ENCODE data around the gene PEA15. TPM values are rescaled to one million over a fixed set of nuclear protein-coding genes. Genes with fewer than 3 reads are reported as not detected.

PEA15 gene
- total and polyA plus RNA-seq, 4 donors = 76.0 to 261 (median 136) TPM

- no peak overlapping the region for H3K27ac ChIP-seq (ENCODE audit: low read depth in 1 of 2, low read length in 1 of 2)
- H3K4me3 ChIP-seq = no peak overlapping the region
- DNase-seq = no peak
- H3K4me1 ChIP-seq (ENCODE audit: control insufficient read depth in 5 of 5, insufficient read depth in 5 of 5, low read length in 5 of 5) = no peaks in the 10 kb centered on the region
- H3K9me3 ChIP-seq (ENCODE audit: control insufficient read depth in 4 of 4, insufficient read depth in 3 of 4, low read length in 3 of 4) = no peaks in the 10 kb centered on the region
- H3K36me3 ChIP-seq (ENCODE audit: control insufficient read depth in 4 of 4, insufficient read depth in 4 of 4, low read length in 4 of 4) = no peaks in the 10 kb centered on the region
- 91 to 95% methylated on average over 4 of the region's 4 CpGs for WGBS, 2 donors
- H3K27me3 ChIP-seq (ENCODE audit: control insufficient read depth in 3 of 3, insufficient read depth in 3 of 3, low read length in 2 of 3) = no peaks in the 10 kb centered on the region
- no peak for TF ChIP-seq CTCF (IDR thresholded peaks at IDR 0.05; ENCODE audit: control extremely low read depth, extremely low read depth)
- ATAC-seq (ENCODE audit: insufficient read depth, low FRiP score) = no peak
- no peak overlapping the region for H3K9ac ChIP-seq (ENCODE audit: insufficient read depth in 1 of 2, low read length in 2 of 2)
Measured at GRCh38 chr1:160179336-160179735, 25.8 kb upstream of the PEA15 start.

DNA sequence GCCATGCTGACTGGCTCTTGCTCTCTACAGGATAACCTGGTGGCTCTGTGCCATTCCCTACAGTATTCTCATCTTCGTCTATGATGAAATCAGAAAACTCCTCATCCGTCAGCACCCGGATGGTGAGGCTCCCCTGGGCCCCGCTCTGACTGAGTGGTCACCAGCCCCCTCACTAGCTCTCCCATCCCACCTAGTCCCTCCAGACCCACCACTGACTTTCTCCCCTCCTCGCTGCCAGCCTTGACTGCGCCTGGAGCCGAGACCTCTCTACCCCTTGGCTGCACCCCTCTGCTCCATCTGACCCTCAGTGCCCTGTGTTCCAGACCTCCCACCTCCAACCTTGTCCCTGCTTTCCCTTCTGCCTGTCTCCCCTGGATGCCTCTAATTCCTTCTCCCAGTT is 18.9 kb upstream of the PEA15 start:
- ATAC-seq (ENCODE audit: insufficient read depth, low FRiP score) (no peak), DNase-seq (no peak)
- Histone ChIP-seq H3K36me3 (ENCODE audit: control insufficient read depth in 4 of 4, insufficient read depth in 4 of 4, low read length in 4 of 4) (no peaks in the 10 kb centered on the region), H3K27me3 (ENCODE audit: control insufficient read depth in 3 of 3, insufficient read depth in 3 of 3, low read length in 2 of 3) (no peaks in the 10 kb centered on the region), H3K4me3 (no peak overlapping the region), H3K4me1 (ENCODE audit: control insufficient read depth in 5 of 5, insufficient read depth in 5 of 5, low read length in 5 of 5) (peaks cover 0 to 10% (median 2%) of the 10 kb centered on the region in 5 donors), H3K9ac (ENCODE audit: insufficient read depth in 1 of 2, low read length in 2 of 2) (no peak overlapping the region), H3K9me3 (ENCODE audit: control insufficient read depth in 4 of 4, insufficient read depth in 3 of 4, low read length in 3 of 4) (no peaks in the 10 kb centered on the region), H3K27ac (ENCODE audit: low read depth in 1 of 2, low read length in 1 of 2) (no peak overlapping the region)
- TF ChIP-seq CTCF (IDR thresholded peaks at IDR 0.05; ENCODE audit: control extremely low read depth, extremely low read depth) = no peak
- 90 to 97% methylated on average over 7 of the region's 7 CpGs for WGBS, 2 donors

DNA sequence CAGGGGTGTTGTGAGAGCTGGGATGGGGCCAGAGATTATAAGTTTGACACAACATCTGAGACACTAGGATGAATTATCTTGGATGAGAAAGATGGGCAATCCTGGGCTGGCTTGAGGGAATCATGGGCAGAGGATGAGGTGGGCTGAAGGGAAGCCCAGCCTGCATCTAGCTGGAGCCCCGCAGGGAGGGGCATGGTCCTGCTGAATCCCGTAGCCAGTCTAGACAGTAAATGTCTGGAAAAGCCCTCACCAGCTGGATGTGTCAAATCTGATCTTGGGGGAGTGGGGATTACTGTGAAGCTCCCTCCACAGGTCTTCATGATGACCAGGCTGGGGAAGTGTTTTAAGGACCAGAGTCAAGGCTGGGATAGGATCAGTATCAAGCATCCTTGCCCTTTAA is 18.5 kb upstream of the PEA15 start:
- Histone ChIP-seq H3K4me1 (ENCODE audit: control insufficient read depth in 5 of 5, insufficient read depth in 5 of 5, low read length in 5 of 5) (peaks cover 0 to 10% (median 2%) of the 10 kb centered on the region in 5 donors), H3K4me3 (no peak overlapping the region), H3K36me3 (ENCODE audit: control insufficient read depth in 4 of 4, insufficient read depth in 4 of 4, low read length in 4 of 4) (no peaks in the 10 kb centered on the region), H3K9ac (ENCODE audit: insufficient read depth in 1 of 2, low read length in 2 of 2) (no peak overlapping the region), H3K27me3 (ENCODE audit: control insufficient read depth in 3 of 3, insufficient read depth in 3 of 3, low read length in 2 of 3) (no peaks in the 10 kb centered on the region), H3K27ac (ENCODE audit: low read depth in 1 of 2, low read length in 1 of 2) (no peak overlapping the region), H3K9me3 (ENCODE audit: control insufficient read depth in 4 of 4, insufficient read depth in 3 of 4, low read length in 3 of 4) (no peaks in the 10 kb centered on the region)
- TF ChIP-seq CTCF (IDR thresholded peaks at IDR 0.05; ENCODE audit: control extremely low read depth, extremely low read depth) = no peak
- DNase-seq (no peak), ATAC-seq (ENCODE audit: insufficient read depth, low FRiP score) (no peak)
- WGBS, 2 donors = 78 to 82% methylated on average over 2 of the region's 2 CpGs

GRCh38 chr1:160187407-160187806 is 17.8 kb upstream of the PEA15 start:
- H3K4me3 ChIP-seq = no peak overlapping the region
- no peak for TF ChIP-seq CTCF (IDR thresholded peaks at IDR 0.05; ENCODE audit: control extremely low read depth, extremely low read depth)
- no peak overlapping the region for H3K9ac ChIP-seq (ENCODE audit: insufficient read depth in 1 of 2, low read length in 2 of 2)
- no peak for DNase-seq
- no peak overlapping the region for H3K27ac ChIP-seq (ENCODE audit: low read depth in 1 of 2, low read length in 1 of 2)
- no peaks in the 10 kb centered on the region for H3K36me3 ChIP-seq (ENCODE audit: control insufficient read depth in 4 of 4, insufficient read depth in 4 of 4, low read length in 4 of 4)
- WGBS, 2 donors = 85 to 86% methylated on average over 7 of the region's 7 CpGs
- ATAC-seq (ENCODE audit: insufficient read depth, low FRiP score) = no peak
- no peaks in the 10 kb centered on the region for H3K27me3 ChIP-seq (ENCODE audit: control insufficient read depth in 3 of 3, insufficient read depth in 3 of 3, low read length in 2 of 3)
- no peaks in the 10 kb centered on the region for H3K9me3 ChIP-seq (ENCODE audit: control insufficient read depth in 4 of 4, insufficient read depth in 3 of 4, low read length in 3 of 4)
- H3K4me1 ChIP-seq (ENCODE audit: control insufficient read depth in 5 of 5, insufficient read depth in 5 of 5, low read length in 5 of 5) = peaks cover 0 to 10% (median 2%) of the 10 kb centered on the region in 5 donors

Measured in lung (tissue), 12 donors.